GM12874 (cell line): ENCODE data around the gene TRIM47.

Source experiments
- TF ChIP-seq, protein P1 (sequence below): IDR thresholded peaks from 2 replicates; pipeline ENCODE4 v1.5.1; 2011; ENCODE audit warnings: low read depth, mild to moderate bottlenecking, control low read depth, low read length, moderate library complexity; ENCODE audit not compliant: insufficient read depth

TRIM47 gene

GRCh38 chr17:75914643-75915267 lies 36.4 kb upstream of the TRIM47 start:
- TF ChIP-seq, protein P1, sequence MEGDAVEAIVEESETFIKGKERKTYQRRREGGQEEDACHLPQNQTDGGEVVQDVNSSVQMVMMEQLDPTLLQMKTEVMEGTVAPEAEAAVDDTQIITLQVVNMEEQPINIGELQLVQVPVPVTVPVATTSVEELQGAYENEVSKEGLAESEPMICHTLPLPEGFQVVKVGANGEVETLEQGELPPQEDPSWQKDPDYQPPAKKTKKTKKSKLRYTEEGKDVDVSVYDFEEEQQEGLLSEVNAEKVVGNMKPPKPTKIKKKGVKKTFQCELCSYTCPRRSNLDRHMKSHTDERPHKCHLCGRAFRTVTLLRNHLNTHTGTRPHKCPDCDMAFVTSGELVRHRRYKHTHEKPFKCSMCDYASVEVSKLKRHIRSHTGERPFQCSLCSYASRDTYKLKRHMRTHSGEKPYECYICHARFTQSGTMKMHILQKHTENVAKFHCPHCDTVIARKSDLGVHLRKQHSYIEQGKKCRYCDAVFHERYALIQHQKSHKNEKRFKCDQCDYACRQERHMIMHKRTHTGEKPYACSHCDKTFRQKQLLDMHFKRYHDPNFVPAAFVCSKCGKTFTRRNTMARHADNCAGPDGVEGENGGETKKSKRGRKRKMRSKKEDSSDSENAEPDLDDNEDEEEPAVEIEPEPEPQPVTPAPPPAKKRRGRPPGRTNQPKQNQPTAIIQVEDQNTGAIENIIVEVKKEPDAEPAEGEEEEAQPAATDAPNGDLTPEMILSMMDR, result no peak

GRCh38 chr17:75913537-75914210 lies 35.3 kb upstream of the TRIM47 start:
- TF ChIP-seq, protein P1, result no peak

- TF ChIP-seq, protein P1, result no peak
Measured at GRCh38 chr17:75910699-75911098, 32.3 kb upstream of the TRIM47 start.

GRCh38 chr17:75909812-75910274 lies 31.5 kb upstream of the TRIM47 start:
- TF ChIP-seq, protein P1, result no peak

GRCh38 chr17:75909051-75909811 lies 30.9 kb upstream of the TRIM47 start:
- TF ChIP-seq, protein P1, result no peak

DNA sequence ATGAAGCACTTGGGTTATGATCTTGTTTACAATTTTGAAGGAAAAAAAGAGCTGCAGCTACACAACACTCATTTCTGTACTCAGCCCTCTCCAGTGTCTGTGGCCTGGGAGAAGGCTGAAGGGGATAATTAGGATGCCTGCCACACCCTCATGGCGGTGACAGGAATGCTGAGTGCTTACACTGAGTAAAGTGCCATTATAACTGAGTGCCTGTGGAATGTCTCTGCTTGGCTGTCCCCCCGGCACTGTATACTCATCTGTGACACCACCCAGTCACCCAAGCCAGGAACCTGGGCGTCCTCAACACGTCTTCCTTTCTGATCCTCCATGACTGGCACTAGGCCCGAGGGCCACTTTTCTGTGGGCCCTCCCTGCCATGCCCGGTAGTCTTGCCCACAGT lies 29.8 kb upstream of the TRIM47 start:
- TF ChIP-seq, protein P1, result no peak

- TF ChIP-seq, protein P1, result no peak
Measured at GRCh38 chr17:75906143-75906884, 27.9 kb upstream of the TRIM47 start.
